ENCODE measurements around the gene CCNO.

Gene CCNO

DNA sequence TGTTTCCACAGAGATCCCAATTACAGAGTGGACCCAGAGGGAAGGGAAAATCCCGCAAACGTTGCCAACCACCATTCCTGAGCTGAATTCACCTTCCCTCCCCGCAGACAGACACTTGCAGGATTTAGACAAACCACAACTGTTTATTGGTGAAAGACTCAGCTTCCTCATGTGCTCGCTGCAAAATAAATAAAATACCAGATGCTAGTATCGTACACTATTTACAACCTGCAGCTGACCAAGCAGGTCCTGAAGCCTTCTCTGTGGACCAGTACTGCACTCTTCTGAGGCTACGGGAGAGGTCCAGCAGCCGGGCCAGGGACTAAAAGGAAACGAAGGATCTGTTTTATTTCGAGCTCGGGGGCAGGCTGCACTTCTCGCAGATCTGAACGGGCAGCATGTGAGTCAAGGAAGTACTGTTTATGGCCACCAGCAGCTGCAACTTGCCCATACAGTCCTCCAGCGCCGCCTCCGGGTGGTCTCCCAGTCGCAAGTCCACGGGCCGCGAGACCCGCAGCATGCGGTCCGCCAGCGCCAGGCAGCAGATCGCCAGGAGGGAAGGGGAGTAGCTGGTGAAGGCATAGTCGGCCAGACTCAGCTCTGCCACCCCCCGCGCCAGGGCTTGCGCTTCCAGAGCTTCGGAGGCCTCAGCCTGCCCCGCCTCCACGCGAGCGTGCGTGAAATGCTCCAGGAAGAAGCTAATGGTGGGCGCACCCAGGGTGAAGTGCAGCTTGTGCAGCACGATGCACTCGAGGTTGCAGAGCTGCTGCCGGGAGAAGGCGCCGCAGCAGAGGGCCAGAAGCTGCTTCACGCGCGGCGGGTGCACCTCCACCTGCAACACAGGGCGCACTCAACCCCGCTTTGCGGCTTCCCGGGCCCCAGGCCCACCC lies 2.1 kb downstream of the CCNO start:
- Histone ChIP-seq H3K27ac (ENCODE audit: low read depth, low read length) (no peak overlapping the region), H3K27me3 (ENCODE audit: control insufficient read depth, insufficient read depth, low read length) (peaks cover 97% of the 10 kb centered on the region)

DNA sequence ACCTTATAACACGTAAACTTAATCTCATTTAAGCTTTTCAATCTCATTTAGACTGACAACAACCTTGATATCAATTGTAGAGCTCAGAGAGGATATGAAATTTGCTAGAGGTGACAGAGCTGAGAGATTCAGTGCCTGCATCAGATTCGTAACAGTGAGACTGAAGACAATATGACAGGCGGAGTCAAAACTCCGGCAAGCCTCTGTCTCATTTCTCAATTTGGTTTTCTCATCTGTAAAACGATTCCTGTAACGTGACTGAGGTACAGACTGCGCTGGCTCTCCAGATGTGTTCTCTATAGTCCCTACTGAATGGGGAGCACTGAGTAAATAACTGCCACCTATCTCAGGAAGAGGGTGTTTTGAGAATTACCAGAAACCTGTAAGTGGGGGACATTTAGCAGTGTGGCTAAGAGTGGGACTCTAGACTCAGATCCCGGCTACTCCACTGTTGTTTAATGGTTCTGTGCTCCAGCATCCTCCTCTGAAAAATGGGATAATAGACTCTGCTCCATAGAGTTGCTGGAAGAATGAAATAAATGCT lies 3.2 kb downstream of the CCNO start:
- peaks cover 100% of the 10 kb centered on the region for H3K27me3 ChIP-seq (ENCODE audit: control insufficient read depth, insufficient read depth, low read length)

More for the DNA sequence above, 2.1 kb downstream of the CCNO start:
- H3K4me3 ChIP-seq (ENCODE audit: low read depth, low read length) = peak overlapping the region; percentile 65
- H3K9ac ChIP-seq (ENCODE audit: low read length) = no peak overlapping the region
- H3K36me3 ChIP-seq (ENCODE audit: control insufficient read depth, insufficient read depth, low read length) = no peaks in the 10 kb centered on the region
- peaks cover 33% of the 10 kb centered on the region for H3K4me1 ChIP-seq (ENCODE audit: control insufficient read depth, insufficient read depth, low read length)
- H3K9me3 ChIP-seq (ENCODE audit: control insufficient read depth, insufficient read depth, low read depth, low read length) = no peaks in the 10 kb centered on the region

DNA sequence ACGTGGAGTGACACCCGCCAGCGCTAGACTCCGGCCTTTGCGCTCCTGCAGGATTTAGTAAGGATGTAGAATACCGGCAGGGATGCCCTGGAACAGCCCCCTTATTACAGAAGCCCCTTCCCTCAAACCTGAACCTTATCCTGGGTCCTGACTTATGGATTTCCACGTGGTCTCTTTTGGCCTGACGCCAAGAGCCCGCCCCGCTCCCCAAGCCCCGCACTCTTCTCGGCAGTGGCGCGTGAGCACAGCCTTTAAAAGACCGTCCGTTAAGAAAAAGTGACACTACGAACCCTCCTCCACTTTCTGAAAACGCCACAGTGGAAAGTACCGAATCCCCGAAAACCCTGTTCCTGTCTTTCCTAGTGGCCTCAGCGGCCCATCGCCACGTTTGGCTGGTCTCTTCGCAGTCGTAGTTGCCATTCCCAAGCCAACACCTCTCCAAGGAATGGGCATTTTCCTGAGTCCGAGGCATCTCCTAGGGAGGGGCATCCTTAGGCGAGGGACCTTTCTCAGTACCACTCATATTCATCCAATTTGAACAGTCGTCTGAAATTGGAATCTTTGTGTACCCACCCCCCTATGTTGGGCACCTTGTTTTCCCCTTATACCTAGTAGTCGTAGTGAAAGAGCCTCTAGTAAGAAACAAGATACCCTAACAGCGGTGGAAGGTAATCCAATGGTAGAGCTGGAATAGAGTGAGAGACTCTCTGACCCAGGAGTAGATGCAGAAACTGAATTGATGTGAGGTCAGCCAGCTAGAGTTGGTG lies 5.6 kb downstream of the CCNO start:
- Histone ChIP-seq H3K9ac (ENCODE audit: low read length) (no peak overlapping the region), H3K4me3 (ENCODE audit: low read depth, low read length) (peak overlapping the region; percentile 65), H3K36me3 (ENCODE audit: control insufficient read depth, insufficient read depth, low read length) (no peaks in the 10 kb centered on the region), H3K9me3 (ENCODE audit: control insufficient read depth, insufficient read depth, low read depth, low read length) (no peaks in the 10 kb centered on the region), H3K4me1 (ENCODE audit: control insufficient read depth, insufficient read depth, low read length) (peaks cover 28% of the 10 kb centered on the region), H3K27ac (ENCODE audit: low read depth, low read length) (no peak overlapping the region), H3K27me3 (ENCODE audit: control insufficient read depth, insufficient read depth, low read length) (peaks cover 100% of the 10 kb centered on the region)

More for the DNA sequence above, 3.2 kb downstream of the CCNO start:
- no peak overlapping the region for H3K4me3 ChIP-seq (ENCODE audit: low read depth, low read length)
- H3K4me1 ChIP-seq (ENCODE audit: control insufficient read depth, insufficient read depth, low read length) = peaks cover 33% of the 10 kb centered on the region
- H3K36me3 ChIP-seq (ENCODE audit: control insufficient read depth, insufficient read depth, low read length) = no peaks in the 10 kb centered on the region
- no peaks in the 10 kb centered on the region for H3K9me3 ChIP-seq (ENCODE audit: control insufficient read depth, insufficient read depth, low read depth, low read length)
- H3K9ac ChIP-seq (ENCODE audit: low read length) = no peak overlapping the region
- H3K27ac ChIP-seq (ENCODE audit: low read depth, low read length) = no peak overlapping the region

DNA sequence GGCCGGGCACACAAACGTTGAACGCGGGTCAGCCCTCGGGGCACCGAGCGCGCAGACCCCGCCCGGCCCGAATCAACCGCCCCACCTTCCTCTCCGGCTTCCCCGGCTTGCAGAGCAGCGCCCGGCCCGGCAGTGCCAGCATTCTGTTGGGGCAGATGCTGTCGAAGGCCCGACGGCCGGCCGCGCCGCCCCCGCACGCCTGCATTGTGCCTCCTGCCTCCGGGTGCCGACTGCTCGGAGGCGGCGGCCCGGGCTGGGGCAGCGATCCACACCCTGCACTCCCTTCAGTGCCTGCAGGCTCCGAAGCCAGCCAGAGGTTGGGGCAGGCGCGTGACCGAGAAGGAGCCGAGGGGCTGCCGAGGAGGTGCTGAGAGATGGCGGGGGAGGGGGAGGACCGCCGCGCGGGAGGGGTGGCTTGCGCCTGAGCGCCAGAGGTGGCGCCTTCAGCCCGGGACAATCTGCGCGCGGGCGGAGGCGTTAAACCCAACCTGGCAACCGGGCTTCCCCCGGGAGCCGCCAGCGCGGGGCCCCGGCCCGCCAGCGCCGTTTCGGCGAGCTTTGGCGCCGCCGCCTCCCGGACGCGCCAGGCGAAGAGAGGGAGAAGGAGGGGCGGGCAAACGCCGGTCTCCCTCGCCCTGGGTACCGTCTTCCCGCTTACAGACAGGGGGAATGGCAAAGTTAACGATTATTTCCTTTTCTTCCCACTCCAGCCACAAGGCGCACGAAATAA lies 6.3 kb downstream of the CCNO start, which contains the start of gene MCIDAS:
TSS of gene MCIDAS (minus strand) at position 382 of the 730 bp plus-strand sequence. CDS start at position 205, 177 bp downstream.
- Histone ChIP-seq H3K27ac (ENCODE audit: low read depth, low read length) (no peak within 1 kb of the TSS), H3K27me3 (ENCODE audit: control insufficient read depth, insufficient read depth, low read length) (peaks cover 100% of the 10 kb centered on the region), H3K9ac (ENCODE audit: low read length) (peak within 1 kb of the TSS; percentile 1)

DNA sequence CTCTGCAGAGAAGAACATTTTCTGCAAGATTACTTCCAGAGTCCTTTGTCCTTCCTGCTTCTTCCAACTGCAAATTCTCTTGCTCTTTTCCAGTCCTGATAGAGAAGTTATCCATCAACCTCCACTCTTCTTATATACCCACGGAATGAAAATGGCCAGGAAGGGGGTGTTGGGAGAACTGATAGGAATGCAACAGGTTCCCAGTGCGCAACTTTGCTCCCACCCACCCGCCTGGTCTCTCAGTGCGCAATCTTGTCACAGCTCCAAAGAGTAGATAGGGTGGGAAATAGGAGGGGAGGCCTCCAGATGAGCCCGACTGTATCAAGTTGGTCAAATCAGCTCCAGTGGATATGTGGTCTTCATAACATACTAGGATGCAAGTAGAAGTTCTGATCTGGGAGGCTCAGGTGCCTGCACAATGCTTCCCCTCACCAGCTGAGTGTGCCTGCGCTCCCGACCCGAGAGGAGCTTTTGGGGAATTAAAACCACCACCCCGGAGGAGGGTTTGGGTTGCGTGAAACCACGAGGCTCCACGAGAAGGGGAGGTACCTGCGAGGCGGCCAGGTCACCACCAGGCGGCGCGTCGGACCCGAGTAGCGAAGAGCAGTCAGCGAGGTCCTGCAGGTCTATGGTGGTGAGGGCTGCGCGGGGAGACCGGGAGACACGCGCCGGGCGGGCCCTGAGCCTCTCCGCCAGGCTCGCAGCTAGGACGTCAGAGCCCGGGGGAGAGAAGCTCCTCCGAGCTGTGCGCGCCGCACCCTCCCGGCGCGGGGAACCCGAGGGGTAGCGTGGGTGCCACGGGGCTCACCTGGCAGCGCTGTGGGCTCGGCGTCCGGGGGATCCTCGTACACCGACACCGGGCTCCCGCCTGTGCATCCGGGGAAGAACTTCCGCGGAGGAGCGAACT lies 7.1 kb downstream of the CCNO start:
- H3K4me1 ChIP-seq (ENCODE audit: control insufficient read depth, insufficient read depth, low read length) = peaks cover 24% of the 10 kb centered on the region
- no peaks in the 10 kb centered on the region for H3K36me3 ChIP-seq (ENCODE audit: control insufficient read depth, insufficient read depth, low read length)
- H3K4me3 ChIP-seq (ENCODE audit: low read depth, low read length) = peak overlapping the region; percentile 65
- peak overlapping the region; percentile 1 for H3K9ac ChIP-seq (ENCODE audit: low read length)
- H3K27ac ChIP-seq (ENCODE audit: low read depth, low read length) = no peak overlapping the region
- peaks cover 100% of the 10 kb centered on the region for H3K27me3 ChIP-seq (ENCODE audit: control insufficient read depth, insufficient read depth, low read length)
- H3K9me3 ChIP-seq (ENCODE audit: control insufficient read depth, insufficient read depth, low read depth, low read length) = no peaks in the 10 kb centered on the region

More for the DNA sequence above, 6.3 kb downstream of the CCNO start, which contains the start of gene MCIDAS:
- Histone ChIP-seq H3K36me3 (ENCODE audit: control insufficient read depth, insufficient read depth, low read length) (no peaks in the 10 kb centered on the region), H3K9me3 (ENCODE audit: control insufficient read depth, insufficient read depth, low read depth, low read length) (no peaks in the 10 kb centered on the region), H3K4me1 (ENCODE audit: control insufficient read depth, insufficient read depth, low read length) (peaks cover 30% of the 10 kb centered on the region), H3K4me3 (ENCODE audit: low read depth, low read length) (peak within 1 kb of the TSS; percentile 65)

DNA sequence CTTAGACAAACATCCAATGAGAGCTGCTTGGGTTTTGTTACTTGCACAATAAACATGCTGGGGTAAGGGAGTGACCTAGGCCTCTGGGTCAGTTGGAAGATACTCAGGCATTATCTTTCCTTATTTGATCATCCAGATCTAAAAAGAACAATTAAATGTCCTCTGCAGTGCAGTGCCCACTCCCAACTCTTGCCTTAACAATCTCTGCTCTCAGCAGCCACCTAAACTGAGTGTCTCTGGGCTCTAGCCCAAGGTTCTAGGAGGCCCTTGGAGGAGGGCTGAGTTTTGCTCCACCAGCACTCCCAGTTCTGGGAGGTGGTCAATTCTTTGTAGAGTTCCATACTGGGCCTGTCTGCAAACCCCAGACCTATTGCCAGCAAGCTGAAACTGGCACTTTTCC lies 8.1 kb downstream of the CCNO start:
- Histone ChIP-seq H3K27me3 (ENCODE audit: control insufficient read depth, insufficient read depth, low read length) (peaks cover 100% of the 10 kb centered on the region), H3K9me3 (ENCODE audit: control insufficient read depth, insufficient read depth, low read depth, low read length) (no peaks in the 10 kb centered on the region), H3K27ac (ENCODE audit: low read depth, low read length) (no peak overlapping the region), H3K9ac (ENCODE audit: low read length) (no peak overlapping the region), H3K4me1 (ENCODE audit: control insufficient read depth, insufficient read depth, low read length) (peaks cover 18% of the 10 kb centered on the region), H3K36me3 (ENCODE audit: control insufficient read depth, insufficient read depth, low read length) (no peaks in the 10 kb centered on the region), H3K4me3 (ENCODE audit: low read depth, low read length) (no peak overlapping the region)

DNA sequence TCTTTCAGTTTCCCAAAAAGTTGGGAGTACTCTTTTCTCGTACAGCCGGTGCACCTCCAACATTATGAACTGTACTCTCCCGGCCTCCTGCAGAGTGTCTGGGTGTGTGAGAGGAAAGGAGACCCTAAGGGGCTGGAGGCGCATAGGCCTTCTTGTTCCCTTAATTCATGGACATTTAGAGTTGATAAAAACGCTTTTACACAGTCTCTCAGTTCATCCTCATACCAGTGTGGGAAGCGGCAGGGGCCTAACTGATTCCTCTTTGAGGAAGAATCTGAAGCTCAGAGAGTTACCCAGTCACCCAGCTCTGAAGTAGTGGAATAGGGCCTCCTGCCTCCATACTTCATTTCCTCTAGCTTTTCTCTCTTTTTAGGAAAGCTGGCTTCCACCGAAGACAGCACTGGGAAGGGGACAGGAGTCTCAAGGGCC lies 9.6 kb downstream of the CCNO start:
- Histone ChIP-seq H3K4me1 (ENCODE audit: control insufficient read depth, insufficient read depth, low read length) (peaks cover 18% of the 10 kb centered on the region), H3K27me3 (ENCODE audit: control insufficient read depth, insufficient read depth, low read length) (peaks cover 100% of the 10 kb centered on the region), H3K36me3 (ENCODE audit: control insufficient read depth, insufficient read depth, low read length) (no peaks in the 10 kb centered on the region), H3K9me3 (ENCODE audit: control insufficient read depth, insufficient read depth, low read depth, low read length) (no peaks in the 10 kb centered on the region), H3K27ac (ENCODE audit: low read depth, low read length) (no peak overlapping the region), H3K9ac (ENCODE audit: low read length) (no peak overlapping the region), H3K4me3 (ENCODE audit: low read depth, low read length) (peak overlapping the region; percentile 51)

DNA sequence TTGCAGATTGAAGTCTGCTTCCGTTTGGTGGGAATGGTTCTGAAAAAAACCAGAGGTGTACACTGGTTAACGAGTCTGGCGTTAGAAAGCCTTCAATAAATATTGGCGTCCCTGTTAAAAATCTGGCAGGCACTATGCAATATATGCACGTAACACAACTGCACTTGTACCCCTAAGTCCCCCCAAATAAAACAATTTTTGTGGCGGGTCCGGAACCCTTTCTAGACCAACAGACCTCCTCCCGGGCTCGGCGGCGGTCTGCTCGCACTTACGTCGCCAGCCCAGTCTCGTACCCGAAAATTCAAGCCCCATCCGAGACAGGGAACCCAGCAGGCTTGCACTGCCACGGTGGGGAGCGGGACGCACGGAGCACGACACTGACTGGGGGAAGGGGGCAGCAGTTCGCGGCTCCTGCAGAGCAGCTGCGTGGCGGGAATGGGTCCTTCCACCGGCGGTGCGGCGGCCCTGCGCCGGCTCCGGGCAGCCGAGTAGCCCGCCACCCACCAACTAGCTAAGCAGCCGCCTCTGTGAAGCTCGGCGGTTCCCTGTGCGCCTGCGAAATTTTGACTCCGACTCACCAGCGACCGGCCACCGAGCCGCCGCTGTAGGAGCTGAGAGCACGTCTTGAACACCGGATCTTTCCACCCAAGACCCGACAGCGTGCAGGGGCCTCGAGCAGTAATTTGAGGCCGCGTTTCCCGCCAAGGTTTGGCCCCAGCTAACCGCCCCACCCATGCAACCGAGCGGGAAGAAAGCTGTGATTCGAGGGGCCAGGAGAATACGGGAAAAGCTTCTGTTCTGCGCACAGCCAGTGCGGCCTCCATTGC lies 10.2 kb downstream of the CCNO start:
- H3K4me3 ChIP-seq (ENCODE audit: low read depth, low read length) = peak overlapping the region; percentile 51
- H3K27ac ChIP-seq (ENCODE audit: low read depth, low read length) = no peak overlapping the region
- no peak overlapping the region for H3K9ac ChIP-seq (ENCODE audit: low read length)
- no peaks in the 10 kb centered on the region for H3K9me3 ChIP-seq (ENCODE audit: control insufficient read depth, insufficient read depth, low read depth, low read length)
- H3K4me1 ChIP-seq (ENCODE audit: control insufficient read depth, insufficient read depth, low read length) = peaks cover 18% of the 10 kb centered on the region
- no peaks in the 10 kb centered on the region for H3K36me3 ChIP-seq (ENCODE audit: control insufficient read depth, insufficient read depth, low read length)
- H3K27me3 ChIP-seq (ENCODE audit: control insufficient read depth, insufficient read depth, low read length) = peaks cover 99% of the 10 kb centered on the region

DNA sequence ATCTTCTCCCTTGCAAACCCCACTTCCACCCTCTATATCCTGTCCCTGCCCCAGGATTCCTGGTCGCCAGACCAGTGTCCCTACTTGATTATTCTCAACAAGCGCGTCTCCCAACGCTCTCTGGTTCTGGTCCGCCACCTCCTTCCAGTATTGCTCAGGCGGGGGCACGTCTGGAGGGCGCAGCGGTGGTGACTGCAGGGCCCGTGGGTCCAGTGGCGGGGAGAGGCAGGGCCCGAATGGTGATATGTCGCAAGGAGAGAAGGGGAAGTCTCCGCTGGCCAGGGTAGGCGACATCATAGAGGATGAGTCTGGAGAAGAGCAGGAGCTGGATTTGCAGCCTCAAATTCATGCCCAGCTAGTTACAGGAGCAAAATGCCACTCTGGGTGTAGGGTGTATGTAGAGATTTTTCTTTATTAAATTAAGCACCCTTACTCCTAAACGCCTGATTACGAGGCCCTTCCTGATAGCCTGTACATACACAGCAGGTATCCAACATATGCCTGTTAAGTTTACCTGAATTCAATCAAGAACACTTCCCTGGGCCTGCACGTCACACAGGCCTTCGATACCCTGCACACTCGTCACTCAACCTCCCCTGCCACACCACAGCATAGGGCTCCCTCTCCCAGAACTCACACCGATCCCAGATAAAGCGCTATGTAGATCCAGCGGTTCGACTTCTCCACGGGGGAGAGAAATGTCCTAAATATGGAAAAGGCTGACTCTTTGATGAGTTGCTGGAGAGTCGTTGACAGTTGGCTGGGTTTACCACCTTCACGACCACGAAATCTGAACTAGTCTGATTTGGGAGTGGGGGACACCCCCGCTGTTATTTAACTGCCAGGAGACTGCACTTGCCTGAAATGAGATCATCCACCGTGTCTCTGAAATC lies 11.1 kb downstream of the CCNO start:
- H3K4me1 ChIP-seq (ENCODE audit: control insufficient read depth, insufficient read depth, low read length) = peaks cover 11% of the 10 kb centered on the region
- peak overlapping the region; percentile 51 for H3K4me3 ChIP-seq (ENCODE audit: low read depth, low read length)
- no peaks in the 10 kb centered on the region for H3K9me3 ChIP-seq (ENCODE audit: control insufficient read depth, insufficient read depth, low read depth, low read length)
- H3K27me3 ChIP-seq (ENCODE audit: control insufficient read depth, insufficient read depth, low read length) = peaks cover 97% of the 10 kb centered on the region
- no peaks in the 10 kb centered on the region for H3K36me3 ChIP-seq (ENCODE audit: control insufficient read depth, insufficient read depth, low read length)
- no peak overlapping the region for H3K9ac ChIP-seq (ENCODE audit: low read length)
- no peak overlapping the region for H3K27ac ChIP-seq (ENCODE audit: low read depth, low read length)

Measured in HUES6 (cell line).